Neutrophil (primary cell): ENCODE results near the gene TMEM144.

ENCODE experiments used
- H3K27ac ChIP-seq: fragments of 200-600 bp; sonication (generic); 2 replicates; pipeline ENCODE4 v1.5.1; 2016; ENCODE audit warnings: mild to moderate bottlenecking, moderate library complexity
- H3K27me3 ChIP-seq: fragments of 200-600 bp; sonication (generic); 2 replicates; pipeline ENCODE4 v1.6.0; 2016; ENCODE audit warnings: mild to moderate bottlenecking
- H3K36me3 ChIP-seq: fragments of 200-600 bp; sonication (generic); 2 replicates; pipeline ENCODE4 v1.5.1; 2017
- H3K4me1 ChIP-seq, 2 experiments: fragments of 200-600 bp in 1 of 2; sonication (generic) in 1 of 2; 1 replicate in 1 of 2; 2 replicates in 1 of 2; pipeline versions ENCODE4 v1.5.1 to v1.6.1; 2013 to 2016; ENCODE audit warnings: low read depth in 1 of 2, low read length in 1 of 2, mild to moderate bottlenecking in 1 of 2, moderate library complexity in 1 of 2; ENCODE audit not compliant: control insufficient read depth in 1 of 2, insufficient read depth in 1 of 2
- H3K4me3 ChIP-seq, 2 experiments: fragments of 200-600 bp in 1 of 2; sonication (generic) in 1 of 2; 1 replicate in 1 of 2; 2 replicates in 1 of 2; pipeline ENCODE4 v1.5.1; 2013 to 2016; ENCODE audit warnings: low read depth in 1 of 2, low read length in 1 of 2, mild to moderate bottlenecking in 1 of 2, moderate library complexity in 1 of 2
- H3K9me3 ChIP-seq: fragments of 200-600 bp; sonication (generic); 2 replicates; pipeline ENCODE4 v1.5.1; 2016
- CTCF ChIP-seq: fragments of 200-600 bp; sonication (generic); IDR thresholded peaks from 2 replicates; pipeline ENCODE4 v1.5.1; 2016; ENCODE audit warnings: antibody characterized with exemption

Gene TMEM144

GRCh38 chr4:158193171-158193749 lies 17.0 kb upstream of the TMEM144 start:
- Histone ChIP-seq H3K9me3 (no peaks in the 10 kb centered on the region), H3K27me3 (no peaks in the 10 kb centered on the region), H3K4me1 (peaks cover 6 to 9% of the 10 kb centered on the region in 2 experiments), H3K4me3 (no peak overlapping the region), H3K27ac (no peak overlapping the region), H3K36me3 (no peaks in the 10 kb centered on the region)
- TF ChIP-seq CTCF = no peak

DNA sequence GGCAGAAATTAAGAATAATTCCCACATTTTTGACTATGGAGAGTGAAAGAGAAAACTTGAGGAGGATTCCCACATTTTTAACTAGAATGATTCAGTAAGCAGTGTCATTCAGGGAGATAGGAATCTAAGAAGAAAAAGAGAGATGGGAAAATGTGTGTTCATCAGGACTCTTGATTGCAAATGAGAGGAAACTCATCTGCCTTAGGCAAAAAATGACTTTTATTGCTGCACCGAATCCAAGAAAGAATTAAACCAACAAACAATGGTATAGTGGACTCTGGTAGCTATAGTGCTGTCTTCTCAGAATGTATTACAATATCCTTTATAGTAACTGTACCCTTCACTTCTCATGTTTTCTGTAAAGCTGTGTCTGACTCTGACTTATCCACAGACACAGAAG lies 15.0 kb upstream of the TMEM144 start:
- no peak for TF ChIP-seq CTCF
- Histone ChIP-seq H3K27ac (no peak overlapping the region), H3K9me3 (no peaks in the 10 kb centered on the region), H3K4me1 (peaks cover 6 to 8% of the 10 kb centered on the region in 2 experiments), H3K36me3 (no peaks in the 10 kb centered on the region), H3K4me3 (no peak overlapping the region), H3K27me3 (no peaks in the 10 kb centered on the region)

DNA sequence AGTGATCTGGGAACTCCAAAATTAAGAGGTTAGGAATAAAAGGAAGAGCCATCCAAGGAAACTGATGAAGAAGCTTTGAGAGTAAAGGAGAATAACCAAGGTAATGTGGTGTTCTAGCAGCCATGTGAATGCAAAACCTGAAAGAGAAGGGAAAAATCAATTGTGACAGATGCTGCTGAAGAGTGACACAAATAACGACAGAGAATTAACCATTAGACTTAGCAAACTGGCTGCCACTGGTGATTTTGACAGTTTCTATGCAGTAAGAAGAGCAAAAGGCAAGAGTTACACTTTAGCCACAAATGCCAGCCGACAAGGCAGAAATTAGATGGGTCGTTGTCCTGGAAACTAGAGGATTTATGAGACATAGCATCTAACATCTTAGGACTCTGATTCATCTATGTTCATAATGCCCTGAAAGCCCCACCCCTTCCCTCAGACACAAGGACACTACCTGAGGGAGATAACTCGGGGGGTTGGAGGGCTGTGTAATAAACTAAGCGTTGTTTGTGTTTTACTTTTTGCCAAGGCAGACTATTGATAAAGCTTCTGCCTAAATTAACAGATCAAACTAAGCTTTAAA lies 13.0 kb upstream of the TMEM144 start:
- Histone ChIP-seq H3K36me3 (no peaks in the 10 kb centered on the region), H3K4me3 (no peak overlapping the region), H3K9me3 (no peaks in the 10 kb centered on the region), H3K4me1 (no peaks in the 10 kb centered on the region), H3K27ac (no peak overlapping the region), H3K27me3 (no peaks in the 10 kb centered on the region)
- no peak for TF ChIP-seq CTCF

GRCh38 chr4:158200214-158200613 lies 10.1 kb upstream of the TMEM144 start:
- H3K9me3 ChIP-seq = no peaks in the 10 kb centered on the region
- no peaks in the 10 kb centered on the region for H3K36me3 ChIP-seq

GRCh38 chr4:158201322-158201721 lies 9.0 kb upstream of the TMEM144 start:
- Histone ChIP-seq H3K4me1 (no peaks in the 10 kb centered on the region), H3K4me3 (no peak overlapping the region), H3K27ac (no peak overlapping the region), H3K9me3 (no peaks in the 10 kb centered on the region), H3K27me3 (no peaks in the 10 kb centered on the region), H3K36me3 (no peaks in the 10 kb centered on the region)
- no peak for TF ChIP-seq CTCF

More at GRCh38 chr4:158200214-158200613, 10.1 kb upstream of the TMEM144 start:
- H3K27ac ChIP-seq = no peak overlapping the region
- TF ChIP-seq CTCF = no peak
- H3K4me3 ChIP-seq = no peak overlapping the region
- no peaks in the 10 kb centered on the region for H3K4me1 ChIP-seq
- H3K27me3 ChIP-seq = no peaks in the 10 kb centered on the region
